Activated gamma-delta T cell (primary cell): Measurements from ENCODE around the gene MUC5B.

Experiments used
- DNase-seq: peaks from one replicate; lab custom pipeline; 2025; lab: John Stamatoyannopoulos, UW

The MUC5B gene

DNA sequence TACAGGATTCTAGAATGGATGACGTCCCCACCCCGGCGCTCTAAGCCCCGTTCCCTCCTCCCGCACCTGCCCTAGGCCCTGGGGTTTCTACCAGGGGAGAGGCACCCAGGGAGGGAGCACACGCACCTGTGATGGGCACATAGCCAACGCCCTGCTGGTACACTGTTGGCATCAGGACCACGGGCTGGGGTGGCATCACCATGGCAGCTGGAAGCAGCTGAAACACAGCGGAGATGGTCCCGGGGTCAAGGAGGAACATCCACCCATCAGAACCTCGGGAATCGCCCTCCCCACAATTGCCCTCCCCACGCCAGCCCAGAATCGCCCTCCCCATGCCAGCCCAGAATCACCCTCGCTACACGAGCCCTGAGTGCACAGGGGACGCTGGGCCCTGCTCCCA is 63.0 kb downstream of the MUC5B start:
- no peak for DNase-seq

GRCh38 chr11:1287928-1288327 is 65.1 kb downstream of the MUC5B start:
- DNase-seq, result no peak

DNA sequence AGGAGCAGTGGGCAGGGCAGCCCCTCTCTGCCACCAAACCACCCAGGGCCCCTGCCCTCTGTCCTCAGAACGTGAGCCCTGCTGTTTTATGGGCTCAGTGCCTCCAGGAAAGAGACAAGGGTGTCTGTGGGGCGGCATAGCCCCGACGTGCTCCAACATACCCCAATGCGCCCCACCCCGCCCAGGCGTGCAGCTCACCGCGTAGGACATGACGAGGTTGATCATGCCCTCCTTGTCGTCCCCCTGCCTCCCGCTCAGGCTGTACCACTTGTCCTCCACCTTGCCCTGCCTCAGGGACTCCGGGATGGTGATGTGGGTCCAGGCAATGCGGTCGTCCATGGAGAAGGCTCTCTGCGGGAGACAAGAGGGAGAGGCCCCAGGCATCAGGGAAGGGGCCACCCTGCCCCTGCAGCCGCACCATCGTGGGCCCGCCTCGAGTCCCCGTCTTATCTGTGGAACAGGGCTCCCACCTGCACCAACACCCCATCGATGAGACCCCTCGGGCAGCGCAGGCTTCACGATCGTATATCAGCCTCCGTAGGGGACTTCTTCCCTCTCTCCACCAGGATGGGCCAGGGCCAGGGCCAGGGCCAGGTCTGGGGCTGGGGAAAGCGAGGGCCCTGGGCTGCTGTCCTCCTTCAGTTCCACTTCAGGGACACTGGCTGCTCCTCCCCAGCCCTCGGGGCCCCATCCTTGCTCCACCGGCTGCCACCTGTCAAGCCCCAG is 65.7 kb downstream of the MUC5B start:
- DNase-seq, result no peak

GRCh38 chr11:1289211-1289935 is 66.5 kb downstream of the MUC5B start:
- DNase-seq, result no peak

DNA sequence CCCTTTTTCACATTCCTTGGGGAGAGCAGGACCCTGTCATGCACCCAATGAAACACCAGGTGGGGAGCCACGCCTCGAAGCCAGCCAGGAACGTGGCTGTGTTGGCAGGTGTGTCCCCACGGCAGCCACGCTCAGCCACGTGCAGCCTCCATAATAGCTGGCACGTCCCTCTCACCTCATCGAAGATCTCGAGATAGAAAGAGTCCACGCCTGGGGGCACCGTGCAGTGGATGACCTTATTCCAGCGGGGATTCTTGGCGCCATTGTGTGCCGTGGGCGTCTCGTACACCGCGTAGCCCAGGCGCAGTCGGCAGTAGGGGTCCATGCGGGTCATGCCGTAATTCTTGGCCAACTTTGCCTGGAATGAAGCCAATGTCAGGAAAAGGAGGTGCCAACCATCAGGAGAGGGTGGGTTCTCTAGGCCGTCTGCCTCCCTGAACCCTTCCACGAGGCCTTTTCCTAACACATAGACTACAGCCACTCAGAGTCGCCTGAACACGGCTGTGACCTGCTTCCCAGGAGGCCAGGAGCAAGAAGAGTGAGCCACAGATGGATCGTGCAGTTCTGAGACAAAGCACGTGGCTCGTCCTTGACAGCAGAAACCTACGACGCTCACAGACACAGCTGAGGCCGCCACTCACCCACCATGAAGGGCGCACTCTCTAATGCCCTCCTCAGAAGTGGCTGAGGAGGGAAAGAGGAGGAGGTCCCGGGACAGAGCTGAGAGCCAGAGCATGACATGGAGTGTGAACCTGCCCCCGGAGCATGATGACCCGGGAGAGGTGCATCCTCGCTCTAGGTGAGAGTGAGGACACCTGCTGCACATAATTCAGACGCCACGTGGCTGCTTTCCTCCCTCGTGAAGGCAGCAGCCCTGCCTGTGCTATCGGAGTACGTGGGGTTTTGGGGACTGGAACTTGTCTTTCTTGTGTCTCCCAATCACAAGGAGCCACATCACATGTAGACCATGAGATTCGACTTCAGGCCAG is 67.5 kb downstream of the MUC5B start:
- no peak for DNase-seq

DNA sequence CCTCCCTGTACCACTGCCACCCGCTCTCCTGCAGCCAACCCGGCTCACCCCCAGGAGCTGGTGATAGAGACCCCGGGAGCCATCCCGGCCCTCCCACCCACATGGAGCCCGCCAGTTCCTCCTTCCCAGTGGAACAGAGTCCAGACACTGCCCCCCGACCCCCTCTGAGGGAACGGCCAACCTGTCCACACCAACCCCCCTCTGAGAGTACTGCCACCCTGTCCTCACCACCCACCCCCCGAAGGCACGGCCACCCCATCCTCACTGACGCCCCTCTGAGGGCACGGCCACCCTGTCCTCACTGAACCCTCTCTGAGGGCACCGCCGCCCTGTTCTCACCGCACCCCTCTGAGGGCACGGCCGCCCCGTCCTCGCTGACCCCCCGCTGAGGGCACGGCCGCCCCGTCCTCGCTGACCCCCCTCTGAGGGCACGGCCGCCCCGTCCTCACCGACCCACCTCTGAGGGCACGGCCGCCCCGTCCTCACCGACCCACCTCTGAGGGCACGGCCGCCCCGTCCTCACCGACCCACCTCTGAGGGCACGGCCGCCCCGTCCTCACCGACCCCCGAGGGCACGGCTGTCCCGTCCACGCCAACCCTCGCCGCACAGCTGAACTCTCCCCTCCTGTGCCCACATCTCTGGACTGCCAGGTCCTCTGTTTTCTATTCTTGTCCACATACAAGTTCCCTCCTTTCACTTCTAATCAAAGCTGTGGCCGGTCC is 68.6 kb downstream of the MUC5B start:
- DNase-seq, result no peak

GRCh38 chr11:1292018-1292643 is 69.3 kb downstream of the MUC5B start:
- DNase-seq, result no peak

GRCh38 chr11:1292644-1293618 is 70.1 kb downstream of the MUC5B start:
- DNase-seq, result no peak

DNA sequence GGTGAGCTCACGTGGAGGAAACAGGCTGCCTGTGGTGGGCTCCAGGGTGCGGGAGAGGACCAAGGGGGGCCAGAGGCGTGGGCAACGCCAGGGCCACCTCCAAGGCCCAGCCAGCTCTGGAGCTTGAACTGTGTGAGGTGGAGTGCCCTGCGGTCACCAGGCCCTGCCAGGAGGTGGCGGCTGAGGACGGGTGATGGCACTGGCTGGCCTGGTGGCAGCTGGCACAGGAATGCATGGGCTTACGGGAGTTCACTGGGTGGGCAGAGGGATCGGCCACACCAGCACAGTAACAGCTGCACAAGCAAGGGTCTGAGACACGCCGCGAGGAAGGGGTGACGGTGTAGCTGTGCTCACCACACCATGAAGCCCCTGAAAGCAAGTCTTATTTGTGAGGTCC is 70.8 kb downstream of the MUC5B start:
- no peak for DNase-seq

GRCh38 chr11:1295086-1295485 is 72.2 kb downstream of the MUC5B start:
- no peak for DNase-seq

DNA sequence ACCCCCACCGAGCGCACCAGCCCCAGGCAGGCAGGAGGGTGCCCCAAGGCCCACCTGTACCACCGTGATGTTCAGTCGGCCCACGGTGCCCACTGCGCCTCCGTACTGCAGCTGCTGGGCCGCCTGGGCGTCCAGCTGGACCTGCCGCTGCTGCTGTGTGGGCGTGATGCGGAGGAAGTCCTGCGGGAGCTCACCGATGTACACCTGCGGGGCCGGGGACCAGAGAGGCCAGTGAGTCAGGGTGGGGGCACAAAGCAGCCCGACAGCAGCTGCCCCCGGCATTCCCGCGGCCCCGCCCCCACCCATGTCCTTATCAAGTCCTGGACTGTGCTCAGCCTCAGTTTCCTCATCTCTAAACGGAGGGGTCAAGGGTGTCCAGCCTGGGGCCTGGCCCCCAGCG is 72.7 kb downstream of the MUC5B start:
- DNase-seq, result no peak

DNA sequence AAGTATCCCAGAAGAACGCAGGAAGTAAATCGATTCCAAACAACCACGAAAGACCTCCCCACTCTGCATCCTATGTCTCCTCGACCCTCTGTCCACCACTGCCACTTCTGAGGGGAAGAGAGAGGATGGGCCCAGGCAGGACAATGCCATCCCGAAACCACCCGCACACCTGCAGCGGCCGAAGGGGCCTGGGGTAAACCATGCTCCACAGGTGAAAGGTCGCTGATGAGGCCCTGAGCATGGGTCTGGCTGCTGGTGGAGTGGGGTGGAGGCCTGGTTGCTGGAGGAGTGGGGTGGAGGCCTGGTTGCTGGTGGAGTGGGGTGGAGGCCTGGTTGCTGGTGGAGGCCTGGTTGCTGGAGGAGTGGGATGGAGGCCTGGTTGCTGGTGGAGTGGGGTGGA is 73.4 kb downstream of the MUC5B start:
- no peak for DNase-seq

- no peak for DNase-seq
Observed at GRCh38 chr11:1297011-1297575, 74.2 kb downstream of the MUC5B start.

GRCh38 chr11:1297576-1298473 is 75.0 kb downstream of the MUC5B start:
- no peak for DNase-seq

DNA sequence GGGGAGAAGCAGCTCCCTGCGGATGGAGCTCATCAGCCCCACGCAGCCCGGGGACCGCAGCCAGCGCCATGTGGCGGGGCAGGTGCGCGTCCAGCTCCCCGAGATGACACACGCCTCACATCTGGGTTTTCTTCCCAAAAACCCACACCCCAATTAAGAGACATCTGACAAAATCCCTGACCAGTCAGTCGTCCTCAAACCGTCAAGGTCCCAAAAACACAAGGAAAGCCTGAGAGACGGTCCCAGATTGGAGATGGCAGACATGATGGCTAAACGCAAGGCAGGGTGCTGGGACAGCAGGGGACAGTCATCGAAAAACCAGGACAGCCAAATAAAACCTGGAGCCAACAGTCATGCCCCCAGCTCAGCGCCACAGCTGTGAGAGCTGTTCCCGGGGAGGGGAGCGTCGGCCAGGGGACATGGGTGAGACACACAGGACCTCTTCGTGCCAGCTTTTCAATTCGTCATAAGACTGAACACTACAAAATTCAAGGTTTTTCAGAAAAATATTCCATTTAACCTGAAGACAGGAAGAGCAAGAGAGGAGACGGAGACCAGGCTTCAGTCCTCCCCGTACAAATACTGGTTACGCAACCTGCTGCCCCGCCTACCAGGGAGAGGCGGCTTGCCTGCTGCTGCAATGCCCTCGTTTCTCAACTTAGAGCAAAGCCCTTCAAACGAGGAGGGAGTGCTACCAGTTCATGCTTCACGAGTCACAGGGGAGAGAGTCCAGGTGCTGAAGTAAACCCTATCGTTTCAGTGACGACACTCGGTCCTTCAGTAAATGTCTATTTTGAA is 76.0 kb downstream of the MUC5B start:
- no peak for DNase-seq

GRCh38 chr11:1299621-1300020 is 76.8 kb downstream of the MUC5B start:
- no peak for DNase-seq

GRCh38 chr11:1300121-1300520 is 77.3 kb downstream of the MUC5B start:
- no peak for DNase-seq
